Stimulated activated naive CD8-positive, alpha-beta T cell treated with anti-CD3 and anti-CD28 coated beads, Interleukin-15, amount 100 ng/mL, for 72 hours (primary cell): ENCODE results near the gene PTPRC.

Source experiments
- ATAC-seq: fragments of 150-1000 bp; cut with Tn5 transposase; 2 replicates; pipeline ENCODE4 v1.10.0; 2021; ENCODE audit warnings: mild to moderate bottlenecking, moderate library complexity
- DNase-seq, 2 donors: peaks; one replicate each; pipeline ENCODE4 v3.0.0; 2021 to 2022
- H3K27ac Mint-ChIP-seq, 2 donors: one replicate each; pipeline ENCODE4 v1.8.0; 2022; ENCODE audit warnings: mild to moderate bottlenecking in 2 of 2, mixed read lengths in 2 of 2, moderate library complexity in 2 of 2
- H3K27me3 Mint-ChIP-seq: one replicate; pipeline ENCODE4 v1.8.0; 2022; ENCODE audit warnings: mixed read lengths
- H3K4me1 Mint-ChIP-seq: one replicate; pipeline ENCODE4 v1.8.0; 2022; ENCODE audit warnings: mild to moderate bottlenecking, mixed read lengths
- H3K4me3 Mint-ChIP-seq, 2 donors: one replicate each; pipeline ENCODE4 v1.8.0; 2022; ENCODE audit warnings: mild to moderate bottlenecking in 2 of 2, mixed read lengths in 2 of 2, moderate library complexity in 1 of 2
- H3K9me3 Mint-ChIP-seq, 2 donors: one replicate each; pipeline ENCODE4 v1.8.0; 2022; ENCODE audit warnings: mixed read lengths in 2 of 2

Gene PTPRC

DNA sequence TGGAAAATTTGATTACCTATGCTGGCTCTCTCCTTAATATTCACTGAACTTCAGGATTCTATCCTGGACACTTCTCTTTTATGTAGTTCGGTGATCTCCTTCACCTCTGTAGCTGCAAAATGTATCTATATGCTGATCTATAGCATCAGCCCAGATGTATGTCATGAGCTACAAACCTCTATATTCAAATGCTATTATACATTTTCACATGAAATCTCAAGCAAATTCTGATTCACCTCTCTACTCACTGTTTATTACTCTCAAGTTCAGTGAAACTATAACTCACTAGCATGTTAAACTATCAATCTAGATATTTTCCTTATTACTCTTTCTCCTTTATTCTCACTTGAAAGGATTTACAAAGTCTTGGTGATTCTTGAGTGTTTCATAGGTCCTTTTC, 52.2 kb downstream of the PTPRC start:
- H3K4me3 Mint-ChIP-seq, result peak overlapping the region; percentile 60 to 61
- DNase-seq (no peak), ATAC-seq (peak; percentile 55)
- peaks cover 82% of the 10 kb centered on the region for H3K4me1 Mint-ChIP-seq
- no peaks in the 10 kb centered on the region for H3K9me3 Mint-ChIP-seq
- peak overlapping the region; percentile 63 to 64 for H3K27ac Mint-ChIP-seq
- H3K27me3 Mint-ChIP-seq, result no peaks in the 10 kb centered on the region

DNA sequence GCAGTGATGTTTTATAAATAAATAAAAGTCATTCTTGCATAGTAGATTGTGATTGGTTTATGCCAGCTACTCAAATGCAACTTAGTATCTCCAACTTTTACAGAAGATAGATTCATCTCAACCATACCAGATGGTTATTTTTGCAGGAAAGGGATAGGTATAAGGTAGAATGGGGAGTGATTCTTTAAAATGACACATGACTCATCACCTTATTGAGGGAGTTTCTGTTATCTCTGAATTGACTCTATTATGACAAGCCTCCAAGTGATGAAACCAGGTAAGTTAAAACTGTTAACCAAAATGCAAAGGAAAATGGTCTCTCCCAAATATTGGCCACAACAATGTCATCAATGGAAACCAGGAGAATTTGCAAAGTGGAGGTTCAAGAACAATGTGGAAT, 54.5 kb downstream of the PTPRC start:
- peaks cover 83% of the 10 kb centered on the region for H3K4me1 Mint-ChIP-seq
- H3K4me3 Mint-ChIP-seq, result peak overlapping the region; percentile 49 to 50
- peak overlapping the region; percentile 87 to 88 for H3K27ac Mint-ChIP-seq
- H3K9me3 Mint-ChIP-seq, result no peaks in the 10 kb centered on the region
- peak; percentile 82 for ATAC-seq
- no peak for DNase-seq
- H3K27me3 Mint-ChIP-seq, result no peaks in the 10 kb centered on the region

DNA sequence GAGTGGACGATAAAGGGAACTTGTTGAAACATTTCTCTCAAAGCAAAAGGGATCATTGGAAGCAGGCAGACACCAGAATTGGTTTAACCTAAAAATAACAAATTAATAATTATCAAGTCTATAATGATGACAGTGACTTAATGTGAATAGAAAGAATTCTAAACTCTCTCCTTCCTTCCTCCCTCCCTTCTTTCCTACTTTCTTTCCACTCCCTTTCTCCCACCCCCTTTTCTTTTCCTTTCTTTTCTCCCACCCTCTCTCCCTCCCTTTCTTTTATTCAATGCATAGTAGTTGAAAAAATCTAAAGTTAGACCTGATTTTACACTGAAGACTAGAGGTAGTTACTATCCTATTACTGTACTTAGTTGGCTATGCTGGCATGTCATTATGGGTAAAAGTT, 55.7 kb downstream of the PTPRC start:
- Mint-ChIP-seq H3K27ac (peak overlapping the region; percentile 13 to 67), H3K9me3 (no peaks in the 10 kb centered on the region), H3K4me1 (peaks cover 81% of the 10 kb centered on the region), H3K27me3 (no peaks in the 10 kb centered on the region), H3K4me3 (no peak overlapping the region)
- DNase-seq, result no peak
- ATAC-seq, result no peak

DNA sequence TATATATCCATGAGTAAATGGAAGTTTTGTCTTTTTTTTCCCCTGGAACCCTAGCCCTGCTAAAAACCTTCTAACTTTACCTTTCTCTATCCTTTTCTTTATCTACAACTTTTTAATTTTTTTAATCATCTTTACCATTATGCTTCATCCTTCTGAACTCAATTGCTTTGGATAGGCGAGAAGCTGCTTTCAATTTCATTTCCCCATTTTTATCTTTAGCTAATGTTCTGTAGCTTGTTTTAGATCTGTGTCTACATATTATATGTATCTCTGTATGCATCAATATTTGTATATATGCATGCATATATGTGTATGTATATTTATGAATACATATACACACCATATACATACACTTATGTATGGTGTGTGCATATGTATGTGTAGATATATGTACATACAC, 57.4 kb downstream of the PTPRC start:
- H3K4me3 Mint-ChIP-seq, result peak overlapping the region; percentile 10 to 63
- H3K9me3 Mint-ChIP-seq, result no peaks in the 10 kb centered on the region
- ATAC-seq (no peak), DNase-seq (no peak)
- H3K27ac Mint-ChIP-seq, result peak overlapping the region; percentile 28 to 86
- no peaks in the 10 kb centered on the region for H3K27me3 Mint-ChIP-seq
- peaks cover 78% of the 10 kb centered on the region for H3K4me1 Mint-ChIP-seq

DNA sequence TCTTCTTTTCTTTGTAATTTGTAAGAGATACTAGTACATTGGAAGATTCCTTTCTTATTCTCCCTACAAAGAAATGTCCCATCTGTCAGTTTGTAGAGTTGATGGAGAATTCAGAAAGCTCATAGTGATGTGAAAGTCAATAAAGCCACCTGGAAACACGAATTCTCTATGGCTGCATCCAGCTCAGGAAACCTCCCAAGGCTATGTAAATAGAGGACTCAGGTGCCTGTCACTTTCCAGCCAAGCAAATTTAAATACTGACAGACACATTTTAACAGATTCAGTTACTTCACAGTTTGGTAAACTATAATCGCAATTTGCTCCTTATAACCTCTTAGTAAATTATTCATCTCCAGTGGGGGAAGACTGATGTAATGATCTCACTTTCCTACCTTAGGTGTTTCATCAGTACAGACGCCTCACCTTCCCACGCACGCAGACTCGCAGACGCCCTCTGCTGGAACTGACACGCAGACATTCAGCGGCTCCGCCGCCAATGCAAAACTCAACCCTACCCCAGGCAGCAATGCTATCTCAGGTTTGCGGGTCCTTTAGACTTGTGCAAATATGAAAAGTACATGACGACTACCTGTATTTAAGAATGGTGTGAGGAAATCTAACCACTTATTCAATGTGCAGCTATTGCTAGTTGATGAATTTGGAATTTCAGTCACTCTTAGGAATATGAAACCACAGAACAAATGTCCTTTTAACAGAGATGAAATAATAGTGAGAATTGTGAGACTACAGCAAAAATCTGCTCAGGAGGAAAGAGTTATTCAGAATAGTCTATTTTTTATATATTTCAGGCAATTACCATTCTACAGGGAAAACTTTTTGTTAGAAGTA, 60.6 kb downstream of the PTPRC start:
- peaks cover 77% of the 10 kb centered on the region for H3K4me1 Mint-ChIP-seq
- peak overlapping the region; percentile 93 to 95 for H3K27ac Mint-ChIP-seq
- peak; percentile 90 for ATAC-seq
- H3K4me3 Mint-ChIP-seq, result peak overlapping the region; percentile 37 to 58
- H3K9me3 Mint-ChIP-seq, result no peaks in the 10 kb centered on the region
- H3K27me3 Mint-ChIP-seq, result no peaks in the 10 kb centered on the region
- DNase-seq, result peak; percentile 67 to 80

DNA sequence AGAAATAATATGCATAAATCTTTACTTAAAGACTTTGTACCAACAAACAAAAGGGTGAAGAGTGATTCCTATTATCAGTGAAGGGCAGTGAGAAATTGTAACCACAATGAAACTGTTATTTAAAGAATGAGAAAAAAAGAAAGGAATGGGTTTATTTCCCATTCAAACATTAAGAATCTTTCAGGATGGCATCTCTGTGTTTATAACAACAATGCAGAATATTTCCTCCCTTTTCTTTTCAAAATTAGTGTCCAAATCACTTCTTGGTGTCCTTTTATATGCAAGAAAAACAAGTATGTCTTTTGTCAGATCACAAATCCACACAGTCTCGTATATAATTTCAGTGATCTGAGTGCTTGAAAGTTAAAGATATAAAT, 61.2 kb downstream of the PTPRC start:
- peaks cover 78% of the 10 kb centered on the region for H3K4me1 Mint-ChIP-seq
- peak overlapping the region; percentile 82 to 95 for H3K27ac Mint-ChIP-seq
- H3K9me3 Mint-ChIP-seq, result no peaks in the 10 kb centered on the region
- no peaks in the 10 kb centered on the region for H3K27me3 Mint-ChIP-seq
- no peak for DNase-seq
- peak overlapping the region in 1 of 2 donors; percentile 37 for H3K4me3 Mint-ChIP-seq
- no peak for ATAC-seq

DNA sequence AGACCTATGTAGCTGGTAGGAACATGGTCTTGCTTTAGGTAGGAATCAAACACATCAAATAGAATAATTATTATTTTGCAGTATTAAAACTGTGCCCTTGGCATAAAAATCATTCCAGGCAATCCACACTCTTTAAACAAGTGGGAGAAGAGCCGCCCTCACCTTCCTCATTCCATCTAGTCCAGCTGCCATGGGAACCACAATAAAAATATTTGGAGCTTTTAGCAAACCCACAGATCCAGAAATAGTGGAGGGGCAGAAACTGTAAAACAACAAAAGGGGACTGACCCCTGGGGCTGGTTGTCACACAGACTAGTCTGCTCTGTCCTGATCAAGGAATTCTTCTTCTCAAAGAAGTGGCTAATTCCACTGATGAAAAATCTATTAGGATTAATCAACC, 61.6 kb downstream of the PTPRC start:
- Mint-ChIP-seq H3K4me1 (peaks cover 82% of the 10 kb centered on the region), H3K27me3 (no peaks in the 10 kb centered on the region), H3K9me3 (no peaks in the 10 kb centered on the region), H3K4me3 (peak overlapping the region in 1 of 2 donors; percentile 24), H3K27ac (peak overlapping the region; percentile 82 to 86)
- ATAC-seq (no peak), DNase-seq (no peak)

DNA sequence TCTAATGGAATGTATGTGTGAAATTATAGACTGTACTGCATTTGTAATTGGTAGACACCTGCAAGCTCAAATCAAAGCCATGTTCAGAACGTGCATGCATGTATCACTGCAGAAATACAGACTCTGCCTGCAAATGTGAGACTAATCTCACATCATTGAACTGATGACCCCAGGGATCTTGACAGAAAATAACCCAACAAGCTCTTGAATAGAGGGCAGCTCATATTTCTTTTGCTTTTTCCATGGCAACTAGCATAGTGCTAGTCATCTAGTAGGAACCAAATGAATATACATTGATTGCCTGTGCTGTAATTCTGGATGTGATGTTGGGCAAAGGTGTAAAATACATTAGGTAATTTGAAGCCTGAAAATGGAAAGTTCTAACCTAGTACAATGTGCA, 62.4 kb downstream of the PTPRC start:
- no peaks in the 10 kb centered on the region for H3K9me3 Mint-ChIP-seq
- H3K27ac Mint-ChIP-seq, result peak overlapping the region; percentile 82 to 86
- no peak overlapping the region for H3K4me3 Mint-ChIP-seq
- peak; percentile 54 for ATAC-seq
- H3K27me3 Mint-ChIP-seq, result no peaks in the 10 kb centered on the region
- DNase-seq, result no peak
- H3K4me1 Mint-ChIP-seq, result peaks cover 81% of the 10 kb centered on the region

DNA sequence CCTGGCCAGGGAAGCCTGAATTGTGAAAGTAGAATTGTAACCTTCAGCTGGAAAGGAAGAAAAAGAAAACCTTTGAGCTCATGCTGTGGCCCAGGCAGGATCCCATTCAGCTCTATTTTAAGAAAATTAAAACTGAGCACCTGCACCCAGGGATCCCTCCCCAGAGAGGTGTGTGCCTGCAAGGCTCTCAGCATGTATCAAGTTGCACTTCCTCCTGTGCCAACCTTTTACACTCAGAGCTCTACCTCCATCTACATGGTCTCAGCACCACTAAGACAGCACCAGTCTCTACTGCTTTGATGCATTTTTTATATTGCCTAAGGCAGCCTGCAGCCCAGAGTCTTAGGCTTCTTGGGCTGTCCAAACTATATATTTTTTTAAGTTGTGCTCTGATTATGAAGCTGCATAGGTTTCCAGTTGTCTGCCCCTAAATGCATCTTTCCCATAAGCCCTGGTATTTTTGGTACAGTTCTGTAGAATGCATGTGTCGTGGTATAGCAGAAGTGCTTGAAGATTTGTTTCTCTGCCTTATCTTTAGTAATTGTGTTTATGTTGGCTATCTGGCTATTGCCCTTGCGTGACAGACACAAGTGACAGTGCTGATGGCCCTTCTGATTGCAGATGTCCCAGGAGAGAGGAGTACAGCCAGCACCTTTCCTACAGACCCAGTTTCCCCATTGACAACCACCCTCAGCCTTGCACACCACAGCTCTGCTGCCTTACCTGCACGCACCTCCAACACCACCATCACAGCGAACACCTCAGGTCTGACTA, 63.1 kb downstream of the PTPRC start:
- no peak overlapping the region for H3K4me3 Mint-ChIP-seq

DNA sequence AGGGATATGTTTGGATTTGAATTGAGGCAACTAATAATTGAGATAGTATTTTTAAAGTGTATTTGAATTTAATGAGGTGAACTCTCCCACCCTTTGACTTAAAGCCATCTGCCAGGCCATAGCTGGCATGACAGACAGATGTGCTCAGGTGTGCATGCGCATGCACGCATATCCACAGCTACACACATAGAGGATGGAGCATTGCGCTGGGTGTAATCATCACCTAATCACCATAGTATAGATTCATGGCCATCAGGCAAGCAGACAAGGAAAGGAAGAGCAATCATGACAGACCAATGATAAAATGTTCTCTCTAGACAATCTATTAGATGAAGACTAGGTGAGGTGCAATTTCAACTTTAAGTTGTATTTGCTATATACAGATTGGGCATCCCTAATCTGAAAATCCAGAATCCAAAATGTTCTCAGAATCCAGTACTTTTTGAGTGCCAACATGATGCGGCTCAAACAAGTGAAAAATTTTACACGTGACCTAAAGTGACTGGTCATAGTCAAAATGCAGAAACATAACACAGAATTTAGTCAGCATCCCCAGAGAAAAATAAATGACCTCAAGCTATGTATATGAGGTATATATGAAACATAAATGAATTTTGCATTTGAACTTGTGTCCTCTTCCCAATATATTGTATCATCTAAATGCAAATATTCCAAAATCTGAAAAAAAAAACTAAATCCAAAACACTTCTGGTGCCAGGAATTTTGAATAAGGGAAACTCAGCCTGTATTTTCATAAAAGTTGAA, 70.1 kb downstream of the PTPRC start:
- no peaks in the 10 kb centered on the region for H3K27me3 Mint-ChIP-seq
- DNase-seq (no peak), ATAC-seq (no peak)
- H3K27ac Mint-ChIP-seq, result peak overlapping the region in 1 of 2 donors; percentile 88
- H3K4me1 Mint-ChIP-seq, result peaks cover 55% of the 10 kb centered on the region
- H3K4me3 Mint-ChIP-seq, result no peak overlapping the region
- H3K9me3 Mint-ChIP-seq, result no peaks in the 10 kb centered on the region

More for the DNA sequence above, 63.1 kb downstream of the PTPRC start:
- Mint-ChIP-seq H3K27me3 (no peaks in the 10 kb centered on the region), H3K4me1 (peaks cover 74% of the 10 kb centered on the region), H3K9me3 (no peaks in the 10 kb centered on the region), H3K27ac (peak overlapping the region in 1 of 2 donors; percentile 75)
- no peak for ATAC-seq
- DNase-seq, result no peak

DNA sequence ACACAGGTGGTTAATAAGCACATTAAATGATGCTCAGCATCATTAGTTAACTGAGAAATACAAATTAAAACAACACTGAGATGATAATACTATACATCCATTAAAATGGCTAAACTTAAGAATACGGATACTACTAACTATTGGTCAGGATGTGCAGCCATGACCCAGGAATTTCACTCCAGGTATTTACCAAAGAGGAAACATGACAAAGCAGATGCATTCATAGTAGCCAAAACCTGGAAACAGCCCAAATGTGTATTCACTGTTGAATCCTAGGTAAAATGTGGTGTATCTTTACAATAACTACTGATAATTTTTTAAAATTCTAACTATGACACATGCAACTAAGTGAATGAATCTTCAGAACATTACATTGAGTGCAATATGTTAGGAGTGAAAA, 73.0 kb downstream of the PTPRC start:
- H3K27ac Mint-ChIP-seq, result peak overlapping the region in 1 of 2 donors; percentile 67
- no peaks in the 10 kb centered on the region for H3K27me3 Mint-ChIP-seq
- H3K9me3 Mint-ChIP-seq, result no peaks in the 10 kb centered on the region
- ATAC-seq, result no peak
- peaks cover 46% of the 10 kb centered on the region for H3K4me1 Mint-ChIP-seq
- DNase-seq, result no peak
- no peak overlapping the region for H3K4me3 Mint-ChIP-seq

DNA sequence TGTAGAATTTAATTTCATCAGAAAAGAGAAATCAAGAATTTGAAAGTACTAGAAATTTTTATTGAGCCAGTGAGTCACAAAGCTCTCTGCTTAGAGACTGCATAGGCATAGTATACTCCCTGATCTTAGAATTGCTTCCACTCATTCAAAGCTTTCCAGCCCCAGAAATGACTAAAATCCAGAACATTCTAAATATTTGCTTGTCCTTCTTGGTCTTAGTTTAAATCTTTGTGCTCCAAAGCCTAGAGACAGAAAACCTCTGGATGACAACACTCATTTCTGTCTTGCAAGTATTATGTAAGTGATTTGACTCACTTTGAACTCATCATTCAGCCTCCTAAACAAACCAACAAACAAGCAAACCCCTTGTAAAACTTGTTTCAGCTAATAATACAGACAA, 74.2 kb downstream of the PTPRC start:
- Mint-ChIP-seq H3K27ac (peak overlapping the region; percentile 19 to 87), H3K27me3 (no peaks in the 10 kb centered on the region), H3K4me3 (no peak overlapping the region), H3K4me1 (peaks cover 50% of the 10 kb centered on the region), H3K9me3 (no peaks in the 10 kb centered on the region)
- ATAC-seq (peak; percentile 68), DNase-seq (no peak)

DNA sequence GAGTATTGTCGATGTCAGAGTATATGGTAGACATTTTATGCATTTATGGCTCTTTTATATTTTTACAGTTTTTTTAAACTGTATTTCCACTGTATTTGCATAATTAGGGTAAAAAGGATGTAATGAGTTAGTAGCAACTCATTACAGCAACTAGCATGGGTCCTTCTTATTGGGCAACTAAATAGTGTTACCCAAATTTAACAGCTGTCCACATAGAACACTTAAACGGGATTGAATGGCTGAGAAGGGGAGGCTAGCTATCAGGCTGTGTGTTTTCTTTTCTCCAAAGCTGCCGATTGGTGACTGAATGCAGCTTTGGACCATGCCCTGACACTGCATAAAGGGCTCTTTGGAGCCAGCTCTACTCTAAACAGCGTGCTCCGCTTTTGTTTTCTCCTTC, 75.4 kb downstream of the PTPRC start:
- no peak overlapping the region for H3K4me3 Mint-ChIP-seq
- ATAC-seq (no peak), DNase-seq (no peak)
- H3K27me3 Mint-ChIP-seq, result no peaks in the 10 kb centered on the region
- peak overlapping the region in 1 of 2 donors; percentile 12 for H3K27ac Mint-ChIP-seq
- H3K9me3 Mint-ChIP-seq, result no peaks in the 10 kb centered on the region
- H3K4me1 Mint-ChIP-seq, result peaks cover 40% of the 10 kb centered on the region

DNA sequence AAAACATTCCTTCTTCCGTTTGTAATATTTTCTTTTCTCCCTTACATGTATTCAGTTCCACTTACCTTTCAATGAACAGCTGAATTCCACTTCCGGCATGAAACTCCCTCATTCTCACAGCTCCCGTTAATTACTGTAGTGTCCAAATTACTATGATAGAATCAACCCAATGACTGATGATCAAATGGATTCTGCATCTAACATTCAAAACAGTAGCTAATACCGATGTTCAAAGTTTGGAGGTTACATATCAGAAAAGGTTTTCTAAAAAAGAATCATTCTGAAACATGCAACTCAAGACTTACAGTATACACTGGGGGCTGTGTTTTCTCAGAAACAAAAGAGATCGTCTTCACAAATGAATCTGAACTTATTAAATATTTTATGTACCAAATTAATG, 77.2 kb downstream of the PTPRC start:
- peak overlapping the region in 1 of 2 donors; percentile 82 for H3K27ac Mint-ChIP-seq
- peaks cover 42% of the 10 kb centered on the region for H3K4me1 Mint-ChIP-seq
- no peaks in the 10 kb centered on the region for H3K9me3 Mint-ChIP-seq
- ATAC-seq, result no peak
- no peak overlapping the region for H3K4me3 Mint-ChIP-seq
- no peaks in the 10 kb centered on the region for H3K27me3 Mint-ChIP-seq
- DNase-seq, result no peak

DNA sequence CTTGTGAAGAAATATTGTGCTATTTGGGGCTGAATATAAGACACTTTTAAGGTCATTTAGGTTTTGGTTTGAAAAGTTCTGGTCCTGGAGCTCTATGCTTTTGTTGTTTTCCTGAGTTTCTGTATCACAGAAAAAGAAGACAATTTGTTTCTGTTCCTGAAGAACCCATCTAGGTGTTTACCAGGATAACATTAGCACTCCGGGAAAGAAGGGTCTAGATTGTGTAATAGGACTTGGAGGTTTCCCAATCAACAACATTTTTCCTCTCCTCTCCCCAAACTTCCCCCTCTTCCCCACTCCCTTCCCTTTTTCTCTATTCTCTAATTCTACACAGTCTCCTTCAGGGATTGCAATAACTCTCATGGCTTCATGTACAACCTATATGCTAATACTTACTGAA, 78.7 kb downstream of the PTPRC start:
- Mint-ChIP-seq H3K27me3 (no peaks in the 10 kb centered on the region), H3K27ac (no peak overlapping the region), H3K4me1 (peaks cover 30% of the 10 kb centered on the region), H3K9me3 (no peaks in the 10 kb centered on the region), H3K4me3 (no peak overlapping the region)
- ATAC-seq (no peak), DNase-seq (no peak)
